HepG2 (cell line): ENCODE measurements around the gene TTLL11. TPM values are rescaled to one million over a fixed set of nuclear protein-coding genes. Genes with fewer than 3 reads are reported as not detected.

ENCODE experiments used
- ATAC-seq: fragments of 200-7000 bp; cut with Tn5 transposase; 3 replicates; pipeline ENCODE4 v1.9.1; 2020; ENCODE audit warnings: mild to moderate bottlenecking, moderate library complexity
- BruUV-seq: library from RNA; stranded (reverse); fragments of 400-500 nt; replicated peaks from 2 replicates; lab custom pipeline; 2021; lab: Mats Ljungman, UMichigan
- CTCF ChIA-PET: fragments of 300-600 bp; formaldehyde crosslinking; extraction: SDS; loops from one replicate; lab custom pipeline; 2021; ENCODE audit warnings: low total read pairs, inconsistent platforms, low intra/inter-chr PET ratio; lab: Yijun Ruan, JAX
- POLR2A ChIA-PET: fragments of 350-600 bp; sonication (Branson Sonifier 250); formaldehyde crosslinking; loops from one replicate; lab custom pipeline; 2020; ENCODE audit warnings: antibody characterized with exemption, inconsistent platforms; lab: Yijun Ruan, JAX
- DNase-seq: peaks from one replicate; pipeline ENCODE4 v3.0.0-alpha.2; 2015; ENCODE audit warnings: low spot score
- FAIRE-seq: peaks from 3 replicates; lab custom pipeline; 2011; peaks lifted over from hg19 to GRCh38; lab: Jason Lieb, UNC
- H2AFZ ChIP-seq: one replicate; pipeline ENCODE4 v1.6.1; 2011; ENCODE audit warnings: low read length, inconsistent platforms
- H3K27ac ChIP-seq: fragments of 300-600 bp; 3 replicates; pipeline ENCODE4 v1.8.0; 2011; ENCODE audit warnings: mixed run types, mild to moderate bottlenecking, mixed read lengths, low read length, inconsistent platforms; ENCODE audit not compliant: insufficient read depth; ENCODE audit errors: extremely low read length
- H3K27me3 ChIP-seq, 2 experiments: fragments of 200-600 bp in 1 of 2; 2 replicates in 1 of 2; 3 replicates in 1 of 2; pipeline versions ENCODE4 v1.6.0 to v1.8.0; 2011; ENCODE audit warnings: low read length in 2 of 2, mild to moderate bottlenecking in 2 of 2, moderate library complexity in 2 of 2, inconsistent platforms in 1 of 2; ENCODE audit not compliant: insufficient read depth in 2 of 2, control insufficient read depth in 1 of 2
- H3K36me3 ChIP-seq, 2 experiments: fragments of 200-600 bp in 1 of 2; replicated peaks in 1 of 2; 2 replicates in 1 of 2; 3 replicates in 1 of 2; pipeline versions ENCODE4 v1.5.1 to v1.8.0; 2011; ENCODE audit warnings: low read length in 2 of 2, inconsistent platforms in 1 of 2; ENCODE audit not compliant: insufficient read depth in 2 of 2, control insufficient read depth in 1 of 2
- H3K4me1 ChIP-seq: 2 replicates; pipeline ENCODE4 v1.5.1; 2012; ENCODE audit warnings: low read length, inconsistent platforms; ENCODE audit not compliant: insufficient read depth
- H3K4me2 ChIP-seq: 2 replicates; pipeline ENCODE4 v1.6.0; 2011; ENCODE audit warnings: low read depth, low read length, inconsistent platforms
- H3K4me3 ChIP-seq, 3 experiments: fragments of 200-600 bp in 1 of 3; sonication (generic), shearing (Covaris generic) in 1 of 3; replicated peaks in 1 of 3; 2 replicates each; pipeline ENCODE4 v1.5.1; 2011 to 2016; ENCODE audit warnings: low read length in 3 of 3, inconsistent platforms in 2 of 3, low read depth in 2 of 3, mild to moderate bottlenecking in 2 of 3, control low read depth in 1 of 3, mixed read lengths in 1 of 3; ENCODE audit not compliant: insufficient read depth in 1 of 3
- H3K79me2 ChIP-seq: one replicate; pipeline ENCODE4 v1.6.1; 2011; ENCODE audit warnings: low read length, inconsistent platforms; ENCODE audit not compliant: insufficient read depth
- H3K9ac ChIP-seq: 2 replicates; pipeline ENCODE4 v1.6.0; 2011; ENCODE audit warnings: mild to moderate bottlenecking, low read depth, low read length, inconsistent platforms; ENCODE audit not compliant: insufficient read depth
- H3K9me3 ChIP-seq: 2 replicates; pipeline ENCODE4 v1.5.1; 2012; ENCODE audit warnings: mild to moderate bottlenecking, low read length
- H4K20me1 ChIP-seq: 2 replicates; pipeline ENCODE4 v1.6.0; 2011; ENCODE audit warnings: inconsistent platforms, mild to moderate bottlenecking, low read length, moderate library complexity; ENCODE audit not compliant: insufficient read depth
- EEA1 ChIP-seq: sonication (generic); formaldehyde crosslinking; IDR thresholded peaks from 2 replicates; pipeline ENCODE4 v1.5.1; 2020; ENCODE audit warnings: mild to moderate bottlenecking, missing genetic modification reagents, borderline replicate concordance
- GATAD2A ChIP-seq: IDR thresholded peaks from 2 replicates; pipeline ENCODE4 v1.6.1; 2016
- MIXL1 ChIP-seq: IDR thresholded peaks from 2 replicates; pipeline ENCODE4 v1.6.1; 2016
- RAD21 ChIP-seq: fragments of 450-650 bp; formaldehyde crosslinking; IDR thresholded peaks from 2 replicates; pipeline ENCODE4 v1.5.0; 2020; ENCODE audit warnings: mild to moderate bottlenecking
- SAP130 ChIP-seq: IDR thresholded peaks from 2 replicates; pipeline ENCODE4 v1.6.1; 2016; ENCODE audit warnings: low read depth
- SMC3 ChIP-seq: IDR thresholded peaks from 2 replicates; pipeline ENCODE4 v1.6.1; 2011; ENCODE audit warnings: low read length, improper control_type of control experiment
- STAG1 ChIP-seq: sonication (generic); formaldehyde crosslinking; IDR thresholded peaks from 2 replicates; pipeline ENCODE4 v1.4.0; 2020; ENCODE audit warnings: missing genetic modification reagents
- TAF1 ChIP-seq: sonication (generic); formaldehyde crosslinking; IDR thresholded peaks from 2 replicates; pipeline ENCODE4 v1.4.0; 2020; ENCODE audit warnings: missing genetic modification reagents
- XRCC5 ChIP-seq: fragments of 200-400 bp; formaldehyde crosslinking; optimal IDR thresholded peaks from 2 replicates; pipeline ENCODE3; 2017; ENCODE audit warnings: mild to moderate bottlenecking, low read length
- ZFP36L1 ChIP-seq: sonication (generic); formaldehyde crosslinking; IDR thresholded peaks from 2 replicates; pipeline ENCODE4 v1.8.0; 2022; ENCODE audit warnings: mild to moderate bottlenecking, missing genetic modification reagents, moderate library complexity
- ZFX ChIP-seq: sonication (generic); formaldehyde crosslinking; IDR thresholded peaks from 2 replicates; pipeline ENCODE4 v1.4.0; 2020; ENCODE audit warnings: mild to moderate bottlenecking, low read depth, missing genetic modification reagents, moderate library complexity
- ZFY ChIP-seq: sonication (generic); formaldehyde crosslinking; IDR thresholded peaks from 2 replicates; pipeline ENCODE4 v1.4.0; 2020; ENCODE audit warnings: missing genetic modification reagents
- ZKSCAN8 ChIP-seq: IDR thresholded peaks from 2 replicates; pipeline ENCODE4 v1.6.1; 2016; ENCODE audit warnings: borderline replicate concordance, missing genetic modification reagents, missing compliant biosample characterization
- ZNF530 ChIP-seq: sonication (generic); formaldehyde crosslinking; IDR thresholded peaks from 2 replicates; pipeline ENCODE4 v1.5.0; 2020; ENCODE audit warnings: low read depth, mild to moderate bottlenecking, missing genetic modification reagents
- ZNF562 ChIP-seq: sonication (generic); formaldehyde crosslinking; IDR thresholded peaks from 2 replicates; pipeline ENCODE4 v1.8.0; 2022; ENCODE audit warnings: missing genetic modification reagents, borderline replicate concordance
- WGBS: methylation state at CpG from one replicate; pipeline ENCODE4 v1.1.6; 2017; ENCODE audit warnings: low lambda C conversion rate; 5-methylcytosine and 5-hydroxymethylcytosine counted together
- in situ Hi-C: cut with HindIII; loops from 2 replicates; pipeline ENCODE4 v1.10.0; 2017; ENCODE audit warnings: low pct_unique_long_range_greater_than_20kb; ENCODE audit not compliant: extremely low pct_ligation_motif_present
- intact Hi-C: fragments of 100-400 bp; cut with micrococcal nuclease; formaldehyde crosslinking; loops from one replicate; pipeline ENCODE4 v1.10.0; 2022; ENCODE audit not compliant: unreplicated experiment
- polyA plus RNA-seq, 8 experiments: library from polyadenylated mRNA; depleted of rRNA in 3 of 8; stranded (reverse) in 7 of 8; unstranded in 1 of 8; fragments of >200 nt; fragmentation: Illumina TruSeq in 4 of 8; extraction: Trizol in 4 of 8; gene quantifications; 2 replicates each; pipeline versions ENCODE4 v1.2.1 to v1.2.3, GENCODE V29; 2011 to 2016; ENCODE audit warnings: low read depth in 4 of 8, missing spikeins in 1 of 8, mixed read lengths in 1 of 8; ENCODE audit not compliant: insufficient read depth in 1 of 8
- total RNA-seq, 5 experiments: library from RNA; depleted of rRNA; stranded (reverse); fragments of >200 nt; fragmentation: Illumina TruSeq; extraction: Trizol; gene quantifications; 2 replicates each; pipeline ENCODE4 v1.2.3, GENCODE V29; 2016; ENCODE audit warnings: low read depth in 1 of 5
- TF ChIP-seq, protein P1 (sequence below): sonication (generic); formaldehyde crosslinking; IDR thresholded peaks from 2 replicates; pipeline ENCODE4 v1.8.1; 2022; ENCODE audit warnings: mild to moderate bottlenecking, missing genetic modification reagents
- TF ChIP-seq, protein P2 (sequence below): sonication (generic); formaldehyde crosslinking; IDR thresholded peaks from 2 replicates; pipeline ENCODE4 v1.5.0; 2020; ENCODE audit warnings: mild to moderate bottlenecking, missing genetic modification reagents, moderate library complexity

Gene TTLL11
- total and polyA plus RNA-seq, 2 of the 13 experiments (the other 11 are each of a cell fraction or from before 2014, with no cell fraction given) = 4.5 to 5.2 TPM

- no peak overlapping the region for H3K9ac ChIP-seq
- H3K4me2 ChIP-seq = no peak overlapping the region
- no peak overlapping the region for H3K27ac ChIP-seq
- FAIRE-seq (no peak), ATAC-seq (no peak), DNase-seq (no peak)
- no peak for TF ChIP-seq ZKSCAN8 (CRISPR knock-in tag)
- peaks cover 33% of the 10 kb centered on the region for H3K4me1 ChIP-seq
- no peaks in the 10 kb centered on the region for H3K27me3 ChIP-seq
- H3K9me3 ChIP-seq = no peaks in the 10 kb centered on the region
- no peaks in the 10 kb centered on the region for H3K36me3 ChIP-seq
- POLR2A ChIA-PET = no interaction called here
- intact Hi-C loops = no loop called here
- H4K20me1 ChIP-seq = no peaks in the 10 kb centered on the region
- in situ Hi-C loops = loop anchor here (10.0 to 25.0 kb wide), 2 partner anchors 259 to 351 kb away; no protein-coding TSS in a partner anchor
- no peaks in the 10 kb centered on the region for H3K79me2 ChIP-seq
- 57% methylated on average over 4 of the region's 5 CpGs for WGBS
- H3K4me3 ChIP-seq = no peak overlapping the region
- no peak overlapping the region for H2AFZ ChIP-seq
- CTCF ChIA-PET = no interaction called here
- no TSS peak for BruUV-seq
These were observed 97.1 kb downstream of the TTLL11 start for GRCh38 chr9:121995997-121996396.

GRCh38 chr9:121992571-121993212 lies 100.4 kb downstream of the TTLL11 start:
- Histone ChIP-seq H3K9me3 (no peaks in the 10 kb centered on the region), H3K27me3 (no peaks in the 10 kb centered on the region), H3K4me2 (no peak overlapping the region), H3K79me2 (no peaks in the 10 kb centered on the region), H3K9ac (no peak overlapping the region), H3K27ac (no peak overlapping the region), H3K4me1 (peaks cover 38% of the 10 kb centered on the region), H2AFZ (no peak overlapping the region), H3K4me3 (no peak overlapping the region), H3K36me3 (no peaks in the 10 kb centered on the region), H4K20me1 (no peaks in the 10 kb centered on the region)
- POLR2A ChIA-PET = no interaction called here
- in situ Hi-C loops (loop anchor here (5.0 to 25.0 kb wide), 3 partner anchors 255 to 445 kb away; no protein-coding TSS in a partner anchor), intact Hi-C loops (loop anchor here (1.0 to 2.0 kb wide), 5 partner anchors 131 to 352 kb away; no protein-coding TSS in a partner anchor)
- DNase-seq (peak; percentile 65), FAIRE-seq (peak; percentile 60), ATAC-seq (peak; percentile 53)
- 21% methylated on average over 8 of the region's 8 CpGs for WGBS
- BruUV-seq = no TSS peak
- CTCF ChIA-PET = interaction anchor here (0.9 to 1.6 kb wide), 5 partner anchors 131 to 442 kb away, joined by 3 to 14 read pairs (median 3); no protein-coding TSS in a partner anchor
- no peak for TF ChIP-seq XRCC5
- peak; percentile 16; the same call in 1 of the 2 replicates for TF ChIP-seq MIXL1 (CRISPR knock-in tag)
- TF ChIP-seq TAF1 = no peak
- TF ChIP-seq, protein P1, sequence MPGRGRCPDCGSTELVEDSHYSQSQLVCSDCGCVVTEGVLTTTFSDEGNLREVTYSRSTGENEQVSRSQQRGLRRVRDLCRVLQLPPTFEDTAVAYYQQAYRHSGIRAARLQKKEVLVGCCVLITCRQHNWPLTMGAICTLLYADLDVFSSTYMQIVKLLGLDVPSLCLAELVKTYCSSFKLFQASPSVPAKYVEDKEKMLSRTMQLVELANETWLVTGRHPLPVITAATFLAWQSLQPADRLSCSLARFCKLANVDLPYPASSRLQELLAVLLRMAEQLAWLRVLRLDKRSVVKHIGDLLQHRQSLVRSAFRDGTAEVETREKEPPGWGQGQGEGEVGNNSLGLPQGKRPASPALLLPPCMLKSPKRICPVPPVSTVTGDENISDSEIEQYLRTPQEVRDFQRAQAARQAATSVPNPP (CRISPR knock-in tag) = no peak
- peak; percentile 31; the same call in 1 of the 2 replicates for TF ChIP-seq ZFX (CRISPR knock-in tag)
- TF ChIP-seq EEA1 (CRISPR knock-in tag) = no peak
- 0 out of 2 replicates have a peak, but pooled peaks have one; percentile 34 for TF ChIP-seq GATAD2A (CRISPR knock-in tag)
- TF ChIP-seq ZFY (CRISPR knock-in tag) = 0 out of 2 replicates have a peak, but pooled peaks have one; percentile 24
- TF ChIP-seq STAG1 = peak; percentile 82
- TF ChIP-seq ZFP36L1 = 0 out of 2 replicates have a peak, but pooled peaks have one; percentile 21
- TF ChIP-seq RAD21 = peak; percentile 71
- TF ChIP-seq, protein P2, sequence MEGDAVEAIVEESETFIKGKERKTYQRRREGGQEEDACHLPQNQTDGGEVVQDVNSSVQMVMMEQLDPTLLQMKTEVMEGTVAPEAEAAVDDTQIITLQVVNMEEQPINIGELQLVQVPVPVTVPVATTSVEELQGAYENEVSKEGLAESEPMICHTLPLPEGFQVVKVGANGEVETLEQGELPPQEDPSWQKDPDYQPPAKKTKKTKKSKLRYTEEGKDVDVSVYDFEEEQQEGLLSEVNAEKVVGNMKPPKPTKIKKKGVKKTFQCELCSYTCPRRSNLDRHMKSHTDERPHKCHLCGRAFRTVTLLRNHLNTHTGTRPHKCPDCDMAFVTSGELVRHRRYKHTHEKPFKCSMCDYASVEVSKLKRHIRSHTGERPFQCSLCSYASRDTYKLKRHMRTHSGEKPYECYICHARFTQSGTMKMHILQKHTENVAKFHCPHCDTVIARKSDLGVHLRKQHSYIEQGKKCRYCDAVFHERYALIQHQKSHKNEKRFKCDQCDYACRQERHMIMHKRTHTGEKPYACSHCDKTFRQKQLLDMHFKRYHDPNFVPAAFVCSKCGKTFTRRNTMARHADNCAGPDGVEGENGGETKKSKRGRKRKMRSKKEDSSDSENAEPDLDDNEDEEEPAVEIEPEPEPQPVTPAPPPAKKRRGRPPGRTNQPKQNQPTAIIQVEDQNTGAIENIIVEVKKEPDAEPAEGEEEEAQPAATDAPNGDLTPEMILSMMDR (CRISPR knock-in tag) = peak; percentile 79
- TF ChIP-seq ZNF530 (CRISPR knock-in tag) = no peak
- TF ChIP-seq SMC3 = peak; percentile 82
- 0 out of 2 replicates have a peak, but pooled peaks have one; percentile 15 for TF ChIP-seq SAP130 (CRISPR knock-in tag)
- TF ChIP-seq ZNF562 (CRISPR knock-in tag) = no peak
